Measurements from ENCODE around the gene MBLAC1. TPM values are rescaled to one million over a fixed set of nuclear protein-coding genes. Genes with fewer than 3 reads are reported as not detected.

Gene MBLAC1
- total RNA-seq, 1 experiment from 2014 or later: 3.2 TPM

DNA sequence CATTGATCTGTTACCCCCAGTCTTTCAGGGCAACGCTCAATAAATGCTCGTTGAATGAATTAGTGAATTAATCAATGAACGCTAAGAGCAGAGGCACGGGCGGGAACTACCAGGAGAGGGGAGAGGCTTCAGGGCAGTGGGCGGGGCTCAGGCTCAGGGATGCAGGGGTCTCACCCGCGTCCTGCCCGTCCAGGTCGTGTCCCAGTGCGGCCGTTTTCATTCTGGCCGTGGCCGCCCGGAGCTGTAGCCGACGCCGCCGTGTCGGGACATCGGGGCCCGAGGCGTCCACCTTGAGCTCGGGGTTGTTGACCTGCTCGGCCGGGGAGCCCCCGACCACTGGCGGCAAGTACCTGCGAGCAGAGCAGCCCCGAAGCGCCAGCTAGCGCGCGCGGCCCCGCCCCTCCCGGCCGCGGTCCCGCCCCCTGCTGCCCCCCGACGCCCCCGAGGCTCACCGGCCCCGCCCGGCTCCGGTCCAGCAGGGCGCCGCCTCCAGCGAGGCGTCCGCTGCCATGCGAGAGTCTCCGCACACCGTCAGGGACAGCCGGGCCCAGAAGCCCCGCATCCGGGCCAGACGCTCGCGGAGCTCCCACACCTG, 44.4 kb downstream of the MBLAC1 start:
- H3K4me3 ChIP-seq (ENCODE audit: low read depth, low read length): peak overlapping the region; percentile 42
- H3K9me3 ChIP-seq: no peaks in the 10 kb centered on the region
- Mint-ChIP-seq H3K27me3 (ENCODE audit: insufficient read depth, unreplicated experiment) (no peaks in the 10 kb centered on the region), H3K4me1 (ENCODE audit: low read depth, unreplicated experiment) (peaks cover 39% of the 10 kb centered on the region), H3K36me3 (ENCODE audit: insufficient read depth, unreplicated experiment) (no peaks in the 10 kb centered on the region), H3K9me3 (ENCODE audit: unreplicated experiment) (no peaks in the 10 kb centered on the region), H3K27ac (ENCODE audit: unreplicated experiment) (no peak overlapping the region), H3K4me3 (ENCODE audit: unreplicated experiment) (peak overlapping the region; percentile 46)
- TF ChIP-seq, protein P1, sequence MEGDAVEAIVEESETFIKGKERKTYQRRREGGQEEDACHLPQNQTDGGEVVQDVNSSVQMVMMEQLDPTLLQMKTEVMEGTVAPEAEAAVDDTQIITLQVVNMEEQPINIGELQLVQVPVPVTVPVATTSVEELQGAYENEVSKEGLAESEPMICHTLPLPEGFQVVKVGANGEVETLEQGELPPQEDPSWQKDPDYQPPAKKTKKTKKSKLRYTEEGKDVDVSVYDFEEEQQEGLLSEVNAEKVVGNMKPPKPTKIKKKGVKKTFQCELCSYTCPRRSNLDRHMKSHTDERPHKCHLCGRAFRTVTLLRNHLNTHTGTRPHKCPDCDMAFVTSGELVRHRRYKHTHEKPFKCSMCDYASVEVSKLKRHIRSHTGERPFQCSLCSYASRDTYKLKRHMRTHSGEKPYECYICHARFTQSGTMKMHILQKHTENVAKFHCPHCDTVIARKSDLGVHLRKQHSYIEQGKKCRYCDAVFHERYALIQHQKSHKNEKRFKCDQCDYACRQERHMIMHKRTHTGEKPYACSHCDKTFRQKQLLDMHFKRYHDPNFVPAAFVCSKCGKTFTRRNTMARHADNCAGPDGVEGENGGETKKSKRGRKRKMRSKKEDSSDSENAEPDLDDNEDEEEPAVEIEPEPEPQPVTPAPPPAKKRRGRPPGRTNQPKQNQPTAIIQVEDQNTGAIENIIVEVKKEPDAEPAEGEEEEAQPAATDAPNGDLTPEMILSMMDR (IDR thresholded peaks at IDR 0.05; ENCODE audit: insufficient read depth in 1 of 2, low read depth in 1 of 2, low read length in 1 of 2, severe bottlenecking in 1 of 2, unreplicated experiment in 1 of 2): no peak
- ChIA-PET CTCF (interaction anchor here (0.6 kb wide), 1 partner anchor 61 kb away, joined by 4 read pairs; no protein-coding TSS in a partner anchor), POLR2A (no interaction called here)
- H3K27me3 ChIP-seq (replicated peaks; ENCODE audit: control insufficient read depth, insufficient read depth, low read length): no peaks in the 10 kb centered on the region
- peaks cover 19% of the 10 kb centered on the region for H3K4me1 ChIP-seq
- no TSS peak for BruUV-seq (replicated peaks)
- DNase-seq: no peak
- intact Hi-C loops (cut with micrococcal nuclease; ENCODE audit: unreplicated experiment): no loop called here
- no peaks in the 10 kb centered on the region for H3K36me3 ChIP-seq (ENCODE audit: control insufficient read depth, insufficient read depth, low read length)

DNA sequence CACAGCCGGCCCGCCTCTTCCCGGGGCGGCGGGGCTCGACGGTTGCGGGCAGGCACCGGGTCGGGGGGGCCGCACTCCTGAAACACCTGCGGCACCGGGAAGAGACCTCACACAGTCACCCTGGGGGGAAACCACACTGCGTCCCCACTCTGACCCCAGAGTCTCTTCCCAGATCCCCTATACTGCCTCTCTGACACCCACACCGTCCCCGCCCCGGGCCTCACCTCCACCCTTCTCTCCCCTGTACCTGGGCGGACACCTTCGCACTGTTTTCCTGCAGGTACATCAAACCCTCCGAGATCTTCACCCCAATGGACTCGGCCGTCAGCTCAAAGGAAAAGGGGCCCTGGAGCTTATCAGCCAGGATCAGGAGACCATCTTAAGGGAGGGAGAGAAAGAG, 45.1 kb downstream of the MBLAC1 start:
- Histone ChIP-seq H3K4me1 (peaks cover 19% of the 10 kb centered on the region), H3K4me3 (ENCODE audit: low read depth, low read length) (no peak overlapping the region; the same call in 1 of the 2 replicates), H3K27me3 (replicated peaks; ENCODE audit: control insufficient read depth, insufficient read depth, low read length) (no peaks in the 10 kb centered on the region), H3K36me3 (ENCODE audit: control insufficient read depth, insufficient read depth, low read length) (no peaks in the 10 kb centered on the region), H3K9me3 (no peaks in the 10 kb centered on the region)
- no peak overlapping the region for H3K27ac Mint-ChIP-seq (ENCODE audit: unreplicated experiment)
- H3K4me1 Mint-ChIP-seq (ENCODE audit: low read depth, unreplicated experiment): peaks cover 39% of the 10 kb centered on the region
- no peak for DNase-seq
- no peaks in the 10 kb centered on the region for H3K9me3 Mint-ChIP-seq (ENCODE audit: unreplicated experiment)
- TF ChIP-seq, protein P1 (IDR thresholded peaks at IDR 0.05; ENCODE audit: insufficient read depth in 1 of 2, low read depth in 1 of 2, low read length in 1 of 2, severe bottlenecking in 1 of 2, unreplicated experiment in 1 of 2): no peak
- H3K4me3 Mint-ChIP-seq (ENCODE audit: unreplicated experiment): peak overlapping the region; percentile 41
- no TSS peak for BruUV-seq (replicated peaks)
- H3K36me3 Mint-ChIP-seq (ENCODE audit: insufficient read depth, unreplicated experiment): no peaks in the 10 kb centered on the region
- intact Hi-C loops (cut with micrococcal nuclease; ENCODE audit: unreplicated experiment): no loop called here
- ChIA-PET CTCF (interaction anchor here (0.7 kb wide), 1 partner anchor 377 kb away, joined by 3 read pairs; no protein-coding TSS in a partner anchor), POLR2A (interaction anchor here (0.6 kb wide), 1 partner anchor 98 kb away, joined by 3 read pairs; no protein-coding TSS in a partner anchor)
- H3K27me3 Mint-ChIP-seq (ENCODE audit: insufficient read depth, unreplicated experiment): no peaks in the 10 kb centered on the region

DNA sequence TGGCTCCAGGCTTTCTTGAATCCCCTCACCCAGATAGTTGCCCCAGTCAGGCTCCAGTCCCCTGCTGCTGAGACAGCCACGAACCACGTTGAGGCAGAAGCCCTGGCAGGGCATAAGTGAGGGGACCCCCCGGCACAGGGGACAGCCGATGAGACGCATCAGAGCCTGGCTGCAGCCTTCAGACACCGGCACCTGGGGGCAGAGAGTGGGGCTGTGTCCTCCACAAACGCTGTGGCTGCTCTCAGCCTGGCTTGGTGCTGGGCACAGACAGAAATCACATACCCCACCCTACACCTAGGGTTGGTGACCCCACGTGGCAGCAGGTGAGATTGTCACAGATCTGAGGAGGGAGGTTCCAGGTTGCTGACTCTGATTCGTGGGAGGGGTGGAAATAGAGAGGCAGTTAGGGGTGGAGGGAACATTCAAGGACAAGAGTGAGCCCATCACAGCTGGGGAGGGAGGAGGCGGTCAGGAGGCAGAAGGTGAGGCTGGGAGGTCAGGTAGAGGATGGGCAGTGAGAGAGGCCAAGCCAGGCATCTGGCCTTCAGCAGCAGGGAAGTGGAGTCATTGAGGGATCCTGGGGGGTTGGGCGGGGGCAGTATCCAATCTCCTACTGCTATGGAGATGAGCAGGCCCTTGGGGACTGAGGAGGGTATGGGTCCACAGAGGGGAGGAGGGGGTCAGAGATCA, 47.2 kb downstream of the MBLAC1 start:
- H3K4me1 Mint-ChIP-seq (ENCODE audit: low read depth, unreplicated experiment): peaks cover 20% of the 10 kb centered on the region
- TF ChIP-seq, protein P1 (IDR thresholded peaks at IDR 0.05; ENCODE audit: insufficient read depth in 1 of 2, low read depth in 1 of 2, low read length in 1 of 2, severe bottlenecking in 1 of 2, unreplicated experiment in 1 of 2): no peak
- no peak for DNase-seq
- CTCF ChIA-PET: no interaction called here
- intact Hi-C loops (cut with micrococcal nuclease; ENCODE audit: unreplicated experiment): no loop called here
- Histone ChIP-seq H3K4me3 (ENCODE audit: low read depth, low read length) (no peak overlapping the region), H3K27me3 (replicated peaks; ENCODE audit: control insufficient read depth, insufficient read depth, low read length) (no peaks in the 10 kb centered on the region), H3K9me3 (no peaks in the 10 kb centered on the region), H3K4me1 (peaks cover 4% of the 10 kb centered on the region), H3K36me3 (ENCODE audit: control insufficient read depth, insufficient read depth, low read length) (no peaks in the 10 kb centered on the region)
- BruUV-seq (replicated peaks): no TSS peak
- H3K4me3 Mint-ChIP-seq (ENCODE audit: unreplicated experiment): no peak overlapping the region
- POLR2A ChIA-PET: no interaction called here
- no peaks in the 10 kb centered on the region for H3K27me3 Mint-ChIP-seq (ENCODE audit: insufficient read depth, unreplicated experiment)
- H3K27ac Mint-ChIP-seq (ENCODE audit: unreplicated experiment): no peak overlapping the region
- H3K36me3 Mint-ChIP-seq (ENCODE audit: insufficient read depth, unreplicated experiment): peaks cover 7% of the 10 kb centered on the region
- H3K9me3 Mint-ChIP-seq (ENCODE audit: unreplicated experiment): no peaks in the 10 kb centered on the region
